Urothelium cell line (cell line): ENCODE results near the gene FGFR2.
A peak's percentile ranks its signal among the peaks of the same experiment; 100 is the strongest.

Source experiments
- DNase-seq: peaks from one replicate; pipeline ENCODE4 v3.0.0; 2011; ENCODE audit warnings: low spot score, mixed read lengths
- FAIRE-seq: peaks from 2 replicates; lab custom pipeline; 2011; peaks lifted over from hg19 to GRCh38; lab: Jason Lieb, UNC

FGFR2 gene

GRCh38 chr10:121501796-121502195 is 96.4 kb downstream of the FGFR2 start:
- no peak for DNase-seq
- no peak for FAIRE-seq

- FAIRE-seq (no peak), DNase-seq (no peak)
These were observed 97.4 kb downstream of the FGFR2 start for GRCh38 chr10:121500701-121501332.

- DNase-seq = no peak
- FAIRE-seq = no peak
These were observed 100.5 kb downstream of the FGFR2 start for GRCh38 chr10:121497513-121498470.

DNA sequence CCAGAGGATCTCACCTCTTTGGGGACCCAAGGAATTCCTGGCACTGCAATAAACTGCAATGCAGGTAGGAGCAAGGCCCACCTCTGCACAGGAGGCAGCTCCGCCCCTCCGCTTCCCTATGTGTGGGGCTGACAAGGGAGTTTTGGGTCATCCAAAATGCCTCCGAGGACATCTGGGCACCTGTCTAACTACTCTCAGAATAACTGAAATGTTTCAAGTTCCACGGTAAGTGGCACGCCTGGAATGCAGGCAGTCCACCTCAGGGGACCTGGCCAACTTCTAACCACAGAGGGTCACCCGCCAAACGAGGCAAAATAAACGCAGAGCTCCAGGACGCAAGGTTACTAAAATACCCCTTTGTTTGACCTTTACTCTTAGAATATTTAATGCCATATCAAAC is 102.5 kb downstream of the FGFR2 start:
- peak; percentile 18 for DNase-seq
- no peak for FAIRE-seq

DNA sequence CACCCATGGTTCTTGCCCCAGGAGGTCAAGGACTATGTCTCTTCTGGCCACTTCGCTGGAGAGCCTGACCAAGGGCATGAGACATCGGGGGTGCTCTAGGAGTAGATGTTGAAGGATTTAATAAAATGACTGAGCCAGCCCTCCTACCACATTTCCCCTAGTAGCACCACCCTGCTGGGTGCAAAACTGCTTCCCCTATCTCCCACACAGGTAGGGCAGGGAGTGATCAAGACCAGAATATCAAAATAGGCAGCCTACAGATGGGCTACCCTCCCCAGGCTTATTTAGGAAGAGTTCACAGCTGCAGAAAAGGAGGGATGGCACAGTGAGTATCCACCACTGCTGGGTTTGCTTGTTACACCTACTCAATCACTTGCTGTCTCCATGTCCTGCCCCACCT is 103.9 kb downstream of the FGFR2 start:
- FAIRE-seq (peak; percentile 53), DNase-seq (no peak)

GRCh38 chr10:121493521-121493920 is 104.7 kb downstream of the FGFR2 start:
- DNase-seq (no peak), FAIRE-seq (no peak)

- DNase-seq = no peak
- FAIRE-seq = no peak
These were observed 107.2 kb downstream of the FGFR2 start for GRCh38 chr10:121490871-121491519.

DNA sequence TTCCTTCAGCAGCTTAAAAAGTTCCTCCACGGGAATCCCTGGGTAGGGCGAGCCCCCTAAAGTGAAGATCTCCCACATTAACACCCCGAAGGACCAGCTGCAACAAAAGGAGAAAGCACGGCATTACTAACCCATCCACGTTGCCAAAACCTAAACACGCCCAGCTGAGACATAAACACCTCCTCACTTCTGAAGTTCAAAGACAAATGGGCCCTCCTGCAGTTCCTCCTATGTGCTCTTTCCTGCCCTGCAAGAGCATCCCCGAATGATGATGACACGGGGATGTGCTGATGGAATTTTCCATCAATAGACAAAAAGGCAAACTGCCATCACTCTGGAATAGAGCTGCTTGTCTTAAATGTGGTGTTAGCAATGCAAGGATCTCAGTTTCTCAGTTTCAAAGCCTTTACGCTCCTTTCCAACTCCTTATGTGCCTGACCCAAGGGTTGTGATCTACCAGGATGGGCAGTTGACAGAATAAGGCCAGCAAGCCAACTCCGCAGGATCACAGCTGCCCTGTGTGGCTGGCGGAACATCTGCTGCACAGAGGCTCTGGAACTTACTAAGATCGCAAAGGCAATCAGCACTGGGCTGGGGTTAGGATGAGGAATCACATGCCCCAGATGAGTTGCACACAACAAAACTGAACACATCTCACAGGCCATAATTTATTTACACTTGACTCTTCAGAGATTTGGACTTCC is 112.7 kb downstream of the FGFR2 start:
- DNase-seq (no peak), FAIRE-seq (no peak)

- FAIRE-seq = no peak
These were observed 113.4 kb downstream of the FGFR2 start for GRCh38 chr10:121484816-121485215.

DNA sequence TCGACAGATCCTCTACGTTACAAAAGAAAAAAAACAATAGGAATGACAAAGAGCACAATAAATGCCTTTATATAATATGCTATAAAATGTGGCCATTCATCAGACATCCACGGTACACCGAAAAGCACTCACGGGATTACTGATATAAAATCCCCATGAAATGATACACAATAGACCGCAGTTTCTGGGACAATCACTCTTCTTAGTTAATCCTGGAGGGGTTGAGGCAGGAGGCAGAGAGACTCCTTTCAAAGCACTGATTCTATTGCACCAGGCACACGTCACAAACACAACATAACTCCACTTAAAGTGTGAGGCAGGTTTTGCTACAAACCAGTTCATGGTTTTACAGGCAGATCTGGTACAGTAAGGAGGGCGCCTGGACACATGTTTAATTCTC is 113.8 kb downstream of the FGFR2 start:
- DNase-seq (no peak), FAIRE-seq (no peak)

More at GRCh38 chr10:121484816-121485215, 113.4 kb downstream of the FGFR2 start:
- no peak for DNase-seq

DNA sequence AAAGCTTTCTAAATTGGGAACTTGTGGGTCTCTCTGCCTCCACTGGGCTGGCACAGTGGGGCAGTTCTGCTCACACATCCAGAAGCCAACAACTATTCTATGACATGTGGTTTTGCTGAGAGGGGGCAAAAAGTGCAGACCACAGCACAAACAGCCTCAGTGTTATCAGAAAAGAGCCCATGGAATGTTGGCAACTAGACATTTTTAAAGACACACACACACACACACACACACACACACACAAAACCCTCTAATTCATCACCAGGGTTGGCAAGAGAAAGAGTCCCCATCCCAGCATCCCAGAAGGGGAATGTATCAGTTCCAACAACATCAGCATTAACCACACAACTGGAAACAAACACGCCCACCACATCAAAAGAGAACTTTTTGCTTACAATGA is 117.1 kb downstream of the FGFR2 start:
- no peak for FAIRE-seq
- no peak for DNase-seq

DNA sequence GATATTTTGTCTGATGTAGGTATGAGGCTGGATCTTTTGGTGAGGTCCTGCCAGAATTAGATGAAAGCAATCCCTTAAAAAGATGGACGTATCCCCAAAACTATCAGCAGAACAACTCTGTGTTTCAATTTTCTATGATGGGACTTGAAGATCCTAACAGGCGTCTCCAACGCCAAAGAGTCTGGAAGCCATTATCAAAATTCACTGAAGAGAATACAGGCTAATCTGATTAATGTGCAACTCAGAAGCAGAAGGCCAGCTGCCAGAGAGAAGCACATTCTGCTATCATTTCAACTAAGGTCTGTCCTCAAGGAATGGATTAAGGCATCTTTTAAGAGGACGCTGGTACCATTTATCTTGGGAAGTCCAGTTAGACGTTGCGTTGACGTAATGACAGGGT is 119.7 kb downstream of the FGFR2 start:
- DNase-seq = no peak
- no peak for FAIRE-seq

- FAIRE-seq (no peak), DNase-seq (no peak)
These were observed 128.2 kb downstream of the FGFR2 start for GRCh38 chr10:121469797-121470606.

DNA sequence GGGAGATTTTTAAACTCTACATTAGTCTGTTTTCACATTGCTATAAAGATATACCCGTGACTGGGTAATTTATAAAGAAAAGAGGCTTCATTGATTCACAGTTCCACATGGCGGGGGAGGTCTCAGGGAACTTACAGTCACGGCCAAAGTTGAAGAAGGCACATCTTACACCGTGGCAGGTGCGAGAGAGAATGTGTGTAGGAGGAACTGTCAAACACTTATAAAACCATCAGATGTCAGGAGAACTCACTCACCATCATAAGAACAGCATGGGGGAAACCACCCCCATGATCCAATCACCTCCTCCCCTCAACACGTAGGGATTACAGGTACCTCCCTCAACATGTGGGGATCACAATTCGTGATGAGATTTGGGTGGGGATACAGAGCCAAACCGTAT is 129.5 kb downstream of the FGFR2 start:
- no peak for FAIRE-seq
- DNase-seq = no peak

DNA sequence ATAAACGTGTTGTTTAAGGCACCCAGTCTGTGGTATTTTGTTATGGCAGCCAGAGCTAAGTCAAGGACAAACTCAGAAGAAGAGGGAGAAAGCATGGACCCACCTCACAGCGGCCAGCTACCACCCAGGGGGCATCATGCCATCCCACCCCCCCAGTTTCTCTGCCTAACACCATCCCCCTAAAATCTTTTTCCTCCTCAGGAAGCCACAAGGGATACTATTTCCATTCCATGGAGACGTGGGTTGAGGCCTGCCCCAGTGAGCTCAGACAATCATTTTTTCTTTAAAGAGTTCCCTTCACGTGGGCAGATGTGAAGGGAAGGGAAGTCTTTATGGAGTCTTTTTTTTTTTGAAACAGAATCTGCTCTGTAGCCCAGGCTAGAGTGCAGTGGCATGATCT is 131.8 kb downstream of the FGFR2 start:
- FAIRE-seq (no peak), DNase-seq (no peak)

GRCh38 chr10:121465215-121465614 is 133.0 kb downstream of the FGFR2 start:
- DNase-seq (no peak), FAIRE-seq (no peak)

GRCh38 chr10:121464517-121464916 is 133.7 kb downstream of the FGFR2 start:
- FAIRE-seq (no peak), DNase-seq (no peak)

GRCh38 chr10:121462955-121463354 is 135.3 kb downstream of the FGFR2 start:
- DNase-seq = no peak
- no peak for FAIRE-seq

DNA sequence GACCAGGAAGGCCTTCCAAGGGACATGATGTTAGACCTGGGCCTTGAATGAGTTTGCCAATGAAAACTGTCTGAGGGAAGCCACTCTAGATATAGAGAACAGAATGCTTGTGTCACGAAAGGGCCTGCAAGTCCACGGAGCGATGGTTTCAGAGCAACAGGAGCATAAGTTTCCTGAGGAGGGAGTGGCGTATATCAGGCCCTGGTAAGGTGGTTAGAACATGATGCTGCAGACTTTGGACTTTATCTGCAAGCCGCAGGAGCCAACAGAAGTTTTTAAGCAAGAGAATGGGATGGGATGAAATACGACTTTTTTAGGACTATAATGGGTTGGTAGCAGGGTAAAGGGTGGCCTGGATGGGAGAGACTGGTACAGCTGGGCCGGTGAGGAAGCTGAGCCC is 136.0 kb downstream of the FGFR2 start:
- FAIRE-seq (no peak), DNase-seq (no peak)

DNA sequence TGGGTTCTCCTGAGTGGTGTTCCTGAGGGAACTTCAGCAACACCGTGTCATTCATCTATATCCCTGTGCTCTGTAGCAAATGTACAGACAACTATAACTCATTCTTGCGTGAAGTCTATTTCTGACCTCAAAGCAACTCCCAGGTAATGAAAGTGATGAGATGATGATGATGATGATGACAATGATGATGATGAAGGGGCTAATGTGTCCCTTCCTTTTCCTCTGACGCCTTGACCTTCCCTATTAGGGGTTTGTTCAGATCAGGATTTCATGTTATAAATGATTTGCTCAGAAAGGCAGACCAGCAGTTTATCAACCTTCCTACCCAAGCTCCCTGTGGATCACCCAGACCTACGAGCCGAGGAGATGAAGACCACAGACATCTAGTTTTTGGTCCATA is 136.9 kb downstream of the FGFR2 start:
- no peak for FAIRE-seq

More for the DNA sequence above, 136.9 kb downstream of the FGFR2 start:
- no peak for DNase-seq
